Measurements from ENCODE around the gene C20orf141. TPM values are rescaled to one million over a fixed set of nuclear protein-coding genes. Genes with fewer than 3 reads are reported as not detected.

Gene C20orf141
- total and polyA plus RNA-seq, 9 donors: 0.69 TPM; not detected in 8

DNA sequence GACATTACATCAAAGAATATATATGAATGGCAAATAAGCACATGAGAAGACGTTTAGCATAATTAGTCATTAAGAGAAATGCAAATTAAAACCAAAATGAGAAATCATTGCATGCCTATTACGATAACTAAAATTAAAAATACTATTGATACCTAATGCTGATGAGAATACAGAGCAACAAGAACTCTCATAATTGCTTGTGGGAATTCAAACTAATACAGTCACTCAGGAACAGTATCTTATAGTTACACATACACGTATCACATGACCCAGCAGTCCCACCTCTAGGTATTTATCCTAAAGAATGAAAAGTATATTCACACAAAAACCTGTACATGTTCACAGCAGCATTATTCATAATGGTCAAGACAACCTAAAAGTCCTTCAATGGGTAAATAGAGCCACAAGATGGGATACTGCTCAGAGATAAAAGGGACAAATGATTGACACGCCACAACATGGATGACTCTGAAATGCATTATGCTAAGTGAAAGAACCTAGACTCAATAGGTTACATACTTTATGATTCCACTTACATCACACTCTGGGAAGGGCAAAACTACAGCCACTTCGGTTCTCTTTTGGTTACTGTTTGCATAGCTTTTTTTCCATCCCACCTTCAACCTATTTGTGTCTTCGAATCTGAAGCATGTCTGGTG is 30.8 kb upstream of the C20orf141 start:
- no peak for TF ChIP-seq EP300 (IDR thresholded peaks at IDR 0.05)
- TF ChIP-seq, protein P1, sequence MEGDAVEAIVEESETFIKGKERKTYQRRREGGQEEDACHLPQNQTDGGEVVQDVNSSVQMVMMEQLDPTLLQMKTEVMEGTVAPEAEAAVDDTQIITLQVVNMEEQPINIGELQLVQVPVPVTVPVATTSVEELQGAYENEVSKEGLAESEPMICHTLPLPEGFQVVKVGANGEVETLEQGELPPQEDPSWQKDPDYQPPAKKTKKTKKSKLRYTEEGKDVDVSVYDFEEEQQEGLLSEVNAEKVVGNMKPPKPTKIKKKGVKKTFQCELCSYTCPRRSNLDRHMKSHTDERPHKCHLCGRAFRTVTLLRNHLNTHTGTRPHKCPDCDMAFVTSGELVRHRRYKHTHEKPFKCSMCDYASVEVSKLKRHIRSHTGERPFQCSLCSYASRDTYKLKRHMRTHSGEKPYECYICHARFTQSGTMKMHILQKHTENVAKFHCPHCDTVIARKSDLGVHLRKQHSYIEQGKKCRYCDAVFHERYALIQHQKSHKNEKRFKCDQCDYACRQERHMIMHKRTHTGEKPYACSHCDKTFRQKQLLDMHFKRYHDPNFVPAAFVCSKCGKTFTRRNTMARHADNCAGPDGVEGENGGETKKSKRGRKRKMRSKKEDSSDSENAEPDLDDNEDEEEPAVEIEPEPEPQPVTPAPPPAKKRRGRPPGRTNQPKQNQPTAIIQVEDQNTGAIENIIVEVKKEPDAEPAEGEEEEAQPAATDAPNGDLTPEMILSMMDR (IDR thresholded peaks at IDR 0.05): no peak
- no peak for TF ChIP-seq POLR2A (IDR thresholded peaks at IDR 0.05)
- Histone ChIP-seq H3K27me3 (no peaks in the 10 kb centered on the region), H3K9me3 (no peaks in the 10 kb centered on the region), H3K27ac (no peak overlapping the region), H3K36me3 (no peaks in the 10 kb centered on the region), H3K4me3 (no peak overlapping the region), H3K4me1 (ENCODE audit: insufficient read depth) (no peaks in the 10 kb centered on the region)
- DNase-seq: no peak
- 80 to 82% (median 81%) methylated on average over 6 of the region's 6 CpGs for WGBS, 3 donors
- intact Hi-C loops (cut with DNase I): no loop called here

DNA sequence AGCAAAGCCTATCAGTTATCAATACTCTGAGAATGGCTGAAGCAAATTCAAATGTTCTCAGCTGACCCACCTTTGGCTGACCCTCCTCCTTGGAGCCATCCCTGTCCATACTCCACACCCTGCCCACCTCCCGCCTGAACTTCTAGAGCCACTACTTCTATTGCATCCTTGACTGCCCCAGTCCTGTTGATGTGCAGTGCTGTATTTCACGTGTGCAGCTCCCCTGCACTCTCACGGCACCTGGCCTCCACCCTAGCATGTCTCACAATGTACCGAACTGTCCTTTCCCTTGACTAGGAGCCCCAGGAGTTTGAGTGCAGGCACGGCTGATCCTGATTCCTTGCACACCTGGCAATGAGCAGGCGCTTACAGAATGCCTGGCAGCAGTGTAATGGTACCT is 21.3 kb upstream of the C20orf141 start:
- Histone ChIP-seq H3K9me3 (no peaks in the 10 kb centered on the region), H3K4me1 (ENCODE audit: insufficient read depth) (no peaks in the 10 kb centered on the region), H3K4me3 (no peak overlapping the region), H3K27me3 (no peaks in the 10 kb centered on the region), H3K36me3 (no peaks in the 10 kb centered on the region), H3K27ac (no peak overlapping the region)
- no peak for TF ChIP-seq POLR2A (IDR thresholded peaks at IDR 0.05)
- TF ChIP-seq EP300 (IDR thresholded peaks at IDR 0.05): no peak
- TF ChIP-seq, protein P1 (IDR thresholded peaks at IDR 0.05): no peak
- 78 to 81% (median 81%) methylated on average over 6 of the region's 6 CpGs for WGBS, 3 donors
- DNase-seq: no peak
- intact Hi-C loops (cut with DNase I): no loop called here

GRCh38 chr20:2794202-2794748 is 20.5 kb upstream of the C20orf141 start:
- Histone ChIP-seq H3K27me3 (no peaks in the 10 kb centered on the region), H3K9me3 (no peaks in the 10 kb centered on the region), H3K36me3 (no peaks in the 10 kb centered on the region), H3K27ac (no peak overlapping the region), H3K4me3 (no peak overlapping the region), H3K4me1 (ENCODE audit: insufficient read depth) (peaks cover 2% of the 10 kb centered on the region)
- TF ChIP-seq, protein P1 (IDR thresholded peaks at IDR 0.05): no peak
- TF ChIP-seq EP300 (IDR thresholded peaks at IDR 0.05) (no peak), POLR2A (IDR thresholded peaks at IDR 0.05) (no peak)
- whole genome bisulfite sequencing, 3 donors: 84 to 87% (median 85%) methylated on average over 23 of the region's 23 CpGs
- intact Hi-C loops (cut with DNase I): no loop called here
- no peak for DNase-seq

- H3K27me3 ChIP-seq: no peaks in the 10 kb centered on the region
- WGBS, 3 donors: 78 to 83% (median 81%) methylated on average over 11 of the region's 11 CpGs
- no peak overlapping the region for H3K27ac ChIP-seq
- intact Hi-C loops (cut with DNase I): no loop called here
- H3K4me1 ChIP-seq (ENCODE audit: insufficient read depth): peaks cover 3% of the 10 kb centered on the region
- TF ChIP-seq, protein P1 (IDR thresholded peaks at IDR 0.05): no peak
- TF ChIP-seq POLR2A (IDR thresholded peaks at IDR 0.05) (no peak), EP300 (IDR thresholded peaks at IDR 0.05) (no peak)
- H3K4me3 ChIP-seq: no peak overlapping the region
- no peaks in the 10 kb centered on the region for H3K36me3 ChIP-seq
- no peaks in the 10 kb centered on the region for H3K9me3 ChIP-seq
- no peak for DNase-seq
Measured at GRCh38 chr20:2794866-2795447, 19.8 kb upstream of the C20orf141 start.
